Panc1 (cell line): ENCODE measurements around the gene FAM43A. TPM values are rescaled to one million over a fixed set of nuclear protein-coding genes. Genes with fewer than 3 reads are reported as not detected.
A peak's percentile ranks its signal among the peaks of the same experiment; 100 is the strongest.

ENCODE experiments used
- ATAC-seq: fragments of 200-7000 bp; cut with Tn5 transposase; 2 replicates; pipeline ENCODE4 v1.9.1; 2020; ENCODE audit warnings: mild to moderate bottlenecking, moderate library complexity
- BruUV-seq: library from RNA; stranded (reverse); fragments of 400-500 nt; replicated peaks from 2 replicates; lab custom pipeline; 2021; lab: Mats Ljungman, UMichigan
- CTCF ChIA-PET: fragments of 300-600 bp; sonication (Branson Sonifier 250); formaldehyde crosslinking; loops from one replicate; lab custom pipeline; 2022; ENCODE audit warnings: antibody characterized with exemption; lab: Charles Lee
- POLR2A ChIA-PET: fragments of 300-600 bp; sonication (Branson Sonifier 250); formaldehyde crosslinking; loops from one replicate; lab custom pipeline; 2022; ENCODE audit warnings: antibody characterized with exemption; lab: Charles Lee
- DNase-seq: peaks from one replicate; pipeline ENCODE4 v3.0.0-alpha.2; 2010; ENCODE audit warnings: low read depth, low spot score
- H3K27ac ChIP-seq: 2 replicates; pipeline ENCODE4 v1.5.1; 2011; ENCODE audit warnings: mild to moderate bottlenecking, low read length, inconsistent platforms
- H3K27me3 ChIP-seq: fragments of 200-500 bp; sonication (Bioruptor generic); 2 replicates; pipeline ENCODE4 v1.6.0; 2014; ENCODE audit warnings: low read length, inconsistent platforms; ENCODE audit not compliant: control insufficient read depth, insufficient read depth
- H3K36me3 ChIP-seq: fragments of 200-500 bp; sonication (Bioruptor generic); 2 replicates; pipeline ENCODE4 v1.5.1; 2014; ENCODE audit warnings: inconsistent platforms, mild to moderate bottlenecking, low read length, moderate library complexity; ENCODE audit not compliant: control insufficient read depth, insufficient read depth
- H3K4me1 ChIP-seq: 2 replicates; pipeline ENCODE4 v1.5.1; 2011; ENCODE audit warnings: inconsistent platforms, mild to moderate bottlenecking, low read length, moderate library complexity; ENCODE audit not compliant: control insufficient read depth, insufficient read depth
- H3K4me3 ChIP-seq, 2 experiments: 2 replicates each; pipeline ENCODE4 v1.5.1; 2011 to 2012; ENCODE audit warnings: low read depth in 2 of 2, low read length in 2 of 2, mild to moderate bottlenecking in 2 of 2, inconsistent platforms in 1 of 2, moderate library complexity in 1 of 2
- H3K9me3 ChIP-seq: fragments of 200-500 bp; sonication (Bioruptor generic); 2 replicates; pipeline ENCODE4 v1.5.1; 2014; ENCODE audit warnings: low read depth, mild to moderate bottlenecking, inconsistent platforms, low read length, moderate library complexity; ENCODE audit not compliant: control insufficient read depth, insufficient read depth
- POLR2AphosphoS5 ChIP-seq: IDR thresholded peaks from 2 replicates; pipeline ENCODE4 v1.6.1; 2012; ENCODE audit warnings: mild to moderate bottlenecking, low read depth, low read length, moderate library complexity
- SIN3A ChIP-seq: IDR thresholded peaks from 2 replicates; pipeline ENCODE4 v1.6.1; 2012; ENCODE audit warnings: low read depth, mild to moderate bottlenecking, low read length, moderate library complexity, borderline replicate concordance; ENCODE audit not compliant: insufficient read depth
- TCF7L2 ChIP-seq: IDR thresholded peaks from 2 replicates; pipeline ENCODE4 v1.6.1; 2011; ENCODE audit warnings: mild to moderate bottlenecking, low read depth, low read length, inconsistent platforms
- in situ Hi-C: cut with HindIII; loops from 2 replicates; pipeline ENCODE4 v1.10.0; 2016; ENCODE audit warnings: low sequenced_read_pairs, low pct_unique_long_range_greater_than_20kb
- intact Hi-C: fragments of 100-400 bp; cut with micrococcal nuclease; formaldehyde crosslinking; loops from one replicate; pipeline ENCODE4 v1.10.0; 2022; ENCODE audit not compliant: unreplicated experiment
- total RNA-seq: library from RNA; stranded (reverse); gene quantifications from one replicate; pipeline ENCODE4 v1.2.1, GENCODE V29; 2021; ENCODE audit not compliant: unreplicated experiment
- TF ChIP-seq, protein P1 (sequence below), 2 experiments: IDR thresholded peaks; 2 replicates each; pipeline ENCODE4 v1.6.1; 2011 to 2012; ENCODE audit warnings: low read depth in 2 of 2, control low read depth in 1 of 2, low read length in 1 of 2, mild to moderate bottlenecking in 1 of 2, moderate library complexity in 1 of 2; ENCODE audit not compliant: insufficient read depth in 1 of 2
- TF ChIP-seq, protein P2 (sequence below): fragments of 450-650 bp; IDR thresholded peaks from 2 replicates; pipeline ENCODE4 v1.5.1; 2017; ENCODE audit warnings: mild to moderate bottlenecking

FAM43A gene
- total RNA-seq, 1 experiment from 2014 or later, result 51.4 TPM

DNA sequence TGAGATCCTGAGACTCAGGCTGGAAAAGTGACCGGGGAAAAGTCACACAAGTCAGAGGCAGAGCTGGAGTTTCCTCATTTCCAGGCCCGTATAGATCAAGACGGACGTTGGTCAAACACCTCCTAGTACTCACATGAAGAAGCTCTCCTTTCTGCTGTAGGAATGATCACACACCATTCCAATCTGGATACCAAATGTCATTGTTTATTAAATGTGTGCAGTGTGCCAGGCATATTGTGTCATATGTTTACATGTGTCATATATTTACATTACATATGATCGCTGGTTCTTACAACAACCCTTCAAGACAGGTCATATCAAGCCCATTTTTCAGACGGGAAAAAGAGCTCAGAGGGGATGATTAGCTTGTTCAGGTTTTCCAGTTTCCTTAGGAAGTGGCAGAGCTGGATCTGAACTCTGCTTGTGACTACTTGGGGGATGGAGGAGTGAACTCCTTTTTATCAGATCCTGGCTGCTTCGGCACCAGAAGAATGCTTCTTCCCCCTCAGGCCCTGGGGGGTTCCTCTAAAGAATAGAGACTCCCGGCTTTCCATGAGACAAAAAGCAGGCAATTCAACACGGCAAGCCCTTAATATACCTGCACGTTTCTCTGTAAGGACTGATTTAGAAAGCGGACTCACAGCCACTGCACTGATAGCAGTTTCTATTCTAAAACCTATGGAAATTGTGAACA, 41.9 kb downstream of the FAM43A start:
- Histone ChIP-seq H3K27ac (0 out of 2 replicates have a peak overlapping the region, but pooled peaks have one; percentile 14), H3K4me1 (peaks cover 6% of the 10 kb centered on the region), H3K4me3 (no peak overlapping the region), H3K9me3 (no peaks in the 10 kb centered on the region), H3K36me3 (no peaks in the 10 kb centered on the region), H3K27me3 (no peaks in the 10 kb centered on the region)
- CTCF ChIA-PET, result no interaction called here
- intact Hi-C loops (no loop called here), in situ Hi-C loops (no loop called here)
- ATAC-seq, result peak; percentile 5; the same call in 1 of the 2 replicates
- BruUV-seq, result no TSS peak
- TF ChIP-seq, protein P1, sequence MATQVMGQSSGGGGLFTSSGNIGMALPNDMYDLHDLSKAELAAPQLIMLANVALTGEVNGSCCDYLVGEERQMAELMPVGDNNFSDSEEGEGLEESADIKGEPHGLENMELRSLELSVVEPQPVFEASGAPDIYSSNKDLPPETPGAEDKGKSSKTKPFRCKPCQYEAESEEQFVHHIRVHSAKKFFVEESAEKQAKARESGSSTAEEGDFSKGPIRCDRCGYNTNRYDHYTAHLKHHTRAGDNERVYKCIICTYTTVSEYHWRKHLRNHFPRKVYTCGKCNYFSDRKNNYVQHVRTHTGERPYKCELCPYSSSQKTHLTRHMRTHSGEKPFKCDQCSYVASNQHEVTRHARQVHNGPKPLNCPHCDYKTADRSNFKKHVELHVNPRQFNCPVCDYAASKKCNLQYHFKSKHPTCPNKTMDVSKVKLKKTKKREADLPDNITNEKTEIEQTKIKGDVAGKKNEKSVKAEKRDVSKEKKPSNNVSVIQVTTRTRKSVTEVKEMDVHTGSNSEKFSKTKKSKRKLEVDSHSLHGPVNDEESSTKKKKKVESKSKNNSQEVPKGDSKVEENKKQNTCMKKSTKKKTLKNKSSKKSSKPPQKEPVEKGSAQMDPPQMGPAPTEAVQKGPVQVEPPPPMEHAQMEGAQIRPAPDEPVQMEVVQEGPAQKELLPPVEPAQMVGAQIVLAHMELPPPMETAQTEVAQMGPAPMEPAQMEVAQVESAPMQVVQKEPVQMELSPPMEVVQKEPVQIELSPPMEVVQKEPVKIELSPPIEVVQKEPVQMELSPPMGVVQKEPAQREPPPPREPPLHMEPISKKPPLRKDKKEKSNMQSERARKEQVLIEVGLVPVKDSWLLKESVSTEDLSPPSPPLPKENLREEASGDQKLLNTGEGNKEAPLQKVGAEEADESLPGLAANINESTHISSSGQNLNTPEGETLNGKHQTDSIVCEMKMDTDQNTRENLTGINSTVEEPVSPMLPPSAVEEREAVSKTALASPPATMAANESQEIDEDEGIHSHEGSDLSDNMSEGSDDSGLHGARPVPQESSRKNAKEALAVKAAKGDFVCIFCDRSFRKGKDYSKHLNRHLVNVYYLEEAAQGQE (IDR thresholded peaks at IDR 0.05; ENCODE audit: insufficient read depth in 1 of 2, low read depth in 2 of 2, low read length in 1 of 2), result no peak
- TF ChIP-seq SIN3A (no peak), POLR2AphosphoS5 (no peak), TCF7L2 (no peak)
- TF ChIP-seq, protein P2, sequence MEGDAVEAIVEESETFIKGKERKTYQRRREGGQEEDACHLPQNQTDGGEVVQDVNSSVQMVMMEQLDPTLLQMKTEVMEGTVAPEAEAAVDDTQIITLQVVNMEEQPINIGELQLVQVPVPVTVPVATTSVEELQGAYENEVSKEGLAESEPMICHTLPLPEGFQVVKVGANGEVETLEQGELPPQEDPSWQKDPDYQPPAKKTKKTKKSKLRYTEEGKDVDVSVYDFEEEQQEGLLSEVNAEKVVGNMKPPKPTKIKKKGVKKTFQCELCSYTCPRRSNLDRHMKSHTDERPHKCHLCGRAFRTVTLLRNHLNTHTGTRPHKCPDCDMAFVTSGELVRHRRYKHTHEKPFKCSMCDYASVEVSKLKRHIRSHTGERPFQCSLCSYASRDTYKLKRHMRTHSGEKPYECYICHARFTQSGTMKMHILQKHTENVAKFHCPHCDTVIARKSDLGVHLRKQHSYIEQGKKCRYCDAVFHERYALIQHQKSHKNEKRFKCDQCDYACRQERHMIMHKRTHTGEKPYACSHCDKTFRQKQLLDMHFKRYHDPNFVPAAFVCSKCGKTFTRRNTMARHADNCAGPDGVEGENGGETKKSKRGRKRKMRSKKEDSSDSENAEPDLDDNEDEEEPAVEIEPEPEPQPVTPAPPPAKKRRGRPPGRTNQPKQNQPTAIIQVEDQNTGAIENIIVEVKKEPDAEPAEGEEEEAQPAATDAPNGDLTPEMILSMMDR, result no peak
- DNase-seq, result no peak
- POLR2A ChIA-PET, result no interaction called here

DNA sequence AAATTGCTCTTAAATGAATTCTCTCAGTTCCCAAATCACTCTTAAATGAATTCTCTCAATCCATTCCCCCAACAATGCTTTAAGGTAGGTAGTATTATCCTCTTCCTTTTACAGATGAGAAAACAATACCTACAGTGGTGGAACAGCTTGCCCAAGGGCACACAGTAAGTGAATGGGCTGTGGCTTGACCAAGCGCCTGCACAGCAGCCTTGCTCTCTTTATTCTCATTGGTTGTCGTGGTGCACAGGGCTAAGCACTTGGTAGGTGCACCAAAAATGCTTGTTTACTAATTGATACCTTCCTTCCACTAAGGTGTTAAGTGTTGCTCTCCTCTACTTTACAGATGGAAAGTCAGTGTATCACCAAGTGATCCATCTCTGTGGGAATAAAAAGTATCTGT, 43.3 kb downstream of the FAM43A start:
- Histone ChIP-seq H3K4me3 (no peak overlapping the region), H3K36me3 (no peaks in the 10 kb centered on the region), H3K4me1 (peaks cover 6% of the 10 kb centered on the region), H3K27ac (no peak overlapping the region), H3K27me3 (no peaks in the 10 kb centered on the region), H3K9me3 (no peaks in the 10 kb centered on the region)
- ATAC-seq (no peak), DNase-seq (no peak)
- CTCF ChIA-PET, result no interaction called here
- no TSS peak for BruUV-seq
- intact Hi-C loops (no loop called here), in situ Hi-C loops (no loop called here)
- POLR2A ChIA-PET, result no interaction called here
- TF ChIP-seq TCF7L2 (no peak), POLR2AphosphoS5 (no peak), SIN3A (no peak)
- TF ChIP-seq, protein P2, result no peak
- TF ChIP-seq, protein P1 (IDR thresholded peaks at IDR 0.05; ENCODE audit: insufficient read depth in 1 of 2, low read depth in 2 of 2, low read length in 1 of 2), result no peak
